Activated CD8-positive, alpha-beta T cell treated with anti-CD3 and anti-CD28 coated beads for 36 hours (primary cell): ENCODE data around the gene STOM. TPM values are rescaled to one million over a fixed set of nuclear protein-coding genes. Genes with fewer than 3 reads are reported as not detected.

Source experiments
- ATAC-seq: fragments of 200-7000 bp; cut with Tn5 transposase; one replicate; pipeline ENCODE4 v1.10.0; 2021; ENCODE audit warnings: mild to moderate bottlenecking, moderate library complexity
- CTCF ChIA-PET: fragments of 350-600 bp; sonication (Branson Sonifier 250); formaldehyde crosslinking; loops from one replicate; lab custom pipeline; 2021; ENCODE audit warnings: antibody characterized with exemption; lab: Charles Lee
- POLR2A ChIA-PET: fragments of 350-600 bp; sonication (Branson Sonifier 250); formaldehyde crosslinking; loops from one replicate; lab custom pipeline; 2021; ENCODE audit warnings: antibody characterized with exemption; lab: Charles Lee
- DNase-seq: peaks from one replicate; pipeline ENCODE4 v3.0.0-alpha.2; 2020
- H3K27ac Mint-ChIP-seq: one replicate; pipeline ENCODE4 v1.8.0; 2021; ENCODE audit warnings: mild to moderate bottlenecking, mixed read lengths
- H3K27me3 Mint-ChIP-seq: one replicate; pipeline ENCODE4 v1.8.0; 2021; ENCODE audit warnings: mixed read lengths
- H3K36me3 Mint-ChIP-seq: one replicate; pipeline ENCODE4 v1.8.0; 2021; ENCODE audit warnings: low read depth, mixed read lengths
- H3K4me1 Mint-ChIP-seq: one replicate; pipeline ENCODE4 v1.8.0; 2021; ENCODE audit warnings: low read depth, mixed read lengths
- H3K4me3 Mint-ChIP-seq: one replicate; pipeline ENCODE4 v1.8.0; 2021; ENCODE audit warnings: mild to moderate bottlenecking, moderate library complexity, mixed read lengths
- H3K9me3 Mint-ChIP-seq: one replicate; pipeline ENCODE4 v1.8.0; 2021; ENCODE audit warnings: mixed read lengths
- CTCF ChIP-seq: fragments of 200-600 bp; IDR thresholded peaks from one replicate; pipeline ENCODE4 v1.8.0; 2022; ENCODE audit warnings: antibody characterized with exemption, mild to moderate bottlenecking
- intact Hi-C: fragments of 100-400 bp; cut with micrococcal nuclease; formaldehyde crosslinking; loops from one replicate; pipeline ENCODE4 v1.10.0; 2022
- total RNA-seq, 2 experiments: library from RNA; stranded (reverse); gene quantifications; one replicate each; pipeline ENCODE4 v1.2.3, GENCODE V29; 2021

The STOM gene
- 10 to 100 TPM; 31.7 to 32.5 TPM for total RNA-seq

- no peak for TF ChIP-seq CTCF
- Mint-ChIP-seq H3K4me1 (peaks cover 57% of the 10 kb centered on the region), H3K36me3 (peaks cover 4% of the 10 kb centered on the region), H3K9me3 (peaks cover 4% of the 10 kb centered on the region), H3K27ac (peak within 1 kb of the TSS; percentile 91), H3K27me3 (no peaks in the 10 kb centered on the region), H3K4me3 (peak within 1 kb of the TSS; percentile 79)
- intact Hi-C loops = loop anchor here (2.0 to 10.0 kb wide), 2 partner anchors 17 to 155 kb away; no protein-coding TSS in a partner anchor
- POLR2A ChIA-PET = interaction anchor here (0.7 to 1.8 kb wide), 4 partner anchors 11 to 50 kb away, joined by 3 to 9 read pairs (median 6); no protein-coding TSS in a partner anchor
- CTCF ChIA-PET = interaction anchor here (0.7 to 1.0 kb wide), 3 partner anchors 8 to 16 kb away, joined by 3 to 4 read pairs (median 3); no protein-coding TSS in a partner anchor
- DNase-seq = peak; percentile 79
- ATAC-seq = peak; percentile 65
Observed at GRCh38 chr9:121369595-121370265, at the start of gene STOM. Gene STOM, minus strand, starts transcription at chr9:121370250. Its CDS starts 63 bp downstream, at chr9:121370187.

- H3K27me3 Mint-ChIP-seq = peaks cover 1% of the 10 kb centered on the region
- DNase-seq (no peak), ATAC-seq (no peak)
- intact Hi-C loops = no loop called here
- no peak for TF ChIP-seq CTCF
- CTCF ChIA-PET = interaction anchor here (22.2 kb wide), 1 partner anchor 95 kb away, joined by 378 read pairs; no protein-coding TSS in a partner anchor
- no peak overlapping the region for H3K4me3 Mint-ChIP-seq
- H3K4me1 Mint-ChIP-seq = no peaks in the 10 kb centered on the region
- POLR2A ChIA-PET = no interaction called here
- peaks cover 1% of the 10 kb centered on the region for H3K9me3 Mint-ChIP-seq
- H3K27ac Mint-ChIP-seq = no peak overlapping the region
- no peaks in the 10 kb centered on the region for H3K36me3 Mint-ChIP-seq
Observed at GRCh38 chr9:121411993-121412392, 41.9 kb upstream of the STOM start.

- H3K36me3 Mint-ChIP-seq = peaks cover 2% of the 10 kb centered on the region
- CTCF ChIA-PET = interaction anchor here (0.6 to 22.2 kb wide), 3 partner anchors 89 to 623 kb away, joined by 3 to 378 read pairs (median 4); no protein-coding TSS in a partner anchor
- POLR2A ChIA-PET = no interaction called here
- H3K9me3 Mint-ChIP-seq = peaks cover 4% of the 10 kb centered on the region
- ATAC-seq (no peak), DNase-seq (no peak)
- intact Hi-C loops = no loop called here
- H3K4me1 Mint-ChIP-seq = no peaks in the 10 kb centered on the region
- no peaks in the 10 kb centered on the region for H3K27me3 Mint-ChIP-seq
- H3K4me3 Mint-ChIP-seq = no peak overlapping the region
- no peak for TF ChIP-seq CTCF
- H3K27ac Mint-ChIP-seq = no peak overlapping the region
Observed at GRCh38 chr9:121405899-121406298, 35.8 kb upstream of the STOM start.

- H3K27me3 Mint-ChIP-seq = no peaks in the 10 kb centered on the region
- peaks cover 2% of the 10 kb centered on the region for H3K36me3 Mint-ChIP-seq
- intact Hi-C loops = no loop called here
- H3K27ac Mint-ChIP-seq = no peak overlapping the region
- no peaks in the 10 kb centered on the region for H3K4me1 Mint-ChIP-seq
- peaks cover 4% of the 10 kb centered on the region for H3K9me3 Mint-ChIP-seq
- no peak overlapping the region for H3K4me3 Mint-ChIP-seq
- DNase-seq = no peak
- ChIA-PET CTCF (interaction anchor here (22.2 kb wide), 1 partner anchor 88 kb away, joined by 378 read pairs; no protein-coding TSS in a partner anchor), POLR2A (no interaction called here)
- no peak for ATAC-seq
- TF ChIP-seq CTCF = no peak
Observed at GRCh38 chr9:121404906-121405305, 34.9 kb upstream of the STOM start.
